WERI-Rb-1 (cell line): ENCODE measurements around the gene SLC18A3.

ENCODE experiments used
- DNase-seq: peaks from one replicate; pipeline ENCODE4 v3.0.0-alpha.2; 2020
- H3K27ac ChIP-seq: fragments of 250-450 bp; sonication (Bioruptor Pico); 2 replicates; pipeline ENCODE4 v1.5.1; 2020; ENCODE audit warnings: mild to moderate bottlenecking, moderate library complexity
- H3K27me3 ChIP-seq: fragments of 250-450 bp; sonication (Bioruptor Pico); 2 replicates; pipeline ENCODE4 v1.5.1; 2021; ENCODE audit warnings: mild to moderate bottlenecking, low read depth, moderate library complexity; ENCODE audit not compliant: insufficient read depth, severe bottlenecking
- H3K36me3 ChIP-seq: fragments of 250-450 bp; sonication (Bioruptor Pico); 2 replicates; pipeline ENCODE4 v1.5.1; 2020; ENCODE audit warnings: mild to moderate bottlenecking, moderate library complexity
- H3K4me3 ChIP-seq: 2 replicates; pipeline ENCODE4 v1.5.1; 2011; ENCODE audit warnings: low read depth, mild to moderate bottlenecking, control low read depth, low read length
- H3K9me3 ChIP-seq: fragments of 250-450 bp; sonication (Bioruptor Pico); 2 replicates; pipeline ENCODE4 v1.5.1; 2021; ENCODE audit warnings: mild to moderate bottlenecking, moderate library complexity; ENCODE audit not compliant: severe bottlenecking
- TF ChIP-seq, protein P1 (sequence below): IDR thresholded peaks from 2 replicates; pipeline ENCODE4 v1.5.1; 2011; ENCODE audit warnings: low read depth, mild to moderate bottlenecking, control low read depth, inconsistent platforms, low read length

Gene SLC18A3

DNA sequence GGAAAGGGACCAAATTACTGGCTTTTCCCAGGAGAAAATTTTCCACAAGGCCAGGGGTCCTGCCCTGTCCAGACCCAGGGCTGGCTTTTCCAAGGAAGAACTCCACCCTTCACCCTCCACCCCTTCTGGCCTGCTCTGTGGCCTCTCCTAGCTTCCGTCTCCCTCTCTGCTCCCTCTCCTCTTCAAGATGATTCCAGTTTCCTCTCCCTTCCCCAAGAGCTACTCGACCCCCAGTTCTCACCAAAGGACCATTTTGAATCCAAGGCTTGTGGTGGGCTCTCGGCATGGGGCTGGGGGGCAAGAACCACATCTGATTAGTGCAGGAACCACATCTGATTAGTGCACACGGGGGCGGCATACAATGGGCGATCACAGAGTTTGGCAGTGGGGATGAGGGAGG, 11.5 kb downstream of the SLC18A3 start:
- H3K4me3 ChIP-seq = no peak overlapping the region
- H3K27me3 ChIP-seq = no peaks in the 10 kb centered on the region
- TF ChIP-seq, protein P1, sequence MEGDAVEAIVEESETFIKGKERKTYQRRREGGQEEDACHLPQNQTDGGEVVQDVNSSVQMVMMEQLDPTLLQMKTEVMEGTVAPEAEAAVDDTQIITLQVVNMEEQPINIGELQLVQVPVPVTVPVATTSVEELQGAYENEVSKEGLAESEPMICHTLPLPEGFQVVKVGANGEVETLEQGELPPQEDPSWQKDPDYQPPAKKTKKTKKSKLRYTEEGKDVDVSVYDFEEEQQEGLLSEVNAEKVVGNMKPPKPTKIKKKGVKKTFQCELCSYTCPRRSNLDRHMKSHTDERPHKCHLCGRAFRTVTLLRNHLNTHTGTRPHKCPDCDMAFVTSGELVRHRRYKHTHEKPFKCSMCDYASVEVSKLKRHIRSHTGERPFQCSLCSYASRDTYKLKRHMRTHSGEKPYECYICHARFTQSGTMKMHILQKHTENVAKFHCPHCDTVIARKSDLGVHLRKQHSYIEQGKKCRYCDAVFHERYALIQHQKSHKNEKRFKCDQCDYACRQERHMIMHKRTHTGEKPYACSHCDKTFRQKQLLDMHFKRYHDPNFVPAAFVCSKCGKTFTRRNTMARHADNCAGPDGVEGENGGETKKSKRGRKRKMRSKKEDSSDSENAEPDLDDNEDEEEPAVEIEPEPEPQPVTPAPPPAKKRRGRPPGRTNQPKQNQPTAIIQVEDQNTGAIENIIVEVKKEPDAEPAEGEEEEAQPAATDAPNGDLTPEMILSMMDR = no peak
- H3K9me3 ChIP-seq = no peaks in the 10 kb centered on the region
- DNase-seq = no peak
- peak overlapping the region; percentile 86 for H3K27ac ChIP-seq
- no peaks in the 10 kb centered on the region for H3K36me3 ChIP-seq

DNA sequence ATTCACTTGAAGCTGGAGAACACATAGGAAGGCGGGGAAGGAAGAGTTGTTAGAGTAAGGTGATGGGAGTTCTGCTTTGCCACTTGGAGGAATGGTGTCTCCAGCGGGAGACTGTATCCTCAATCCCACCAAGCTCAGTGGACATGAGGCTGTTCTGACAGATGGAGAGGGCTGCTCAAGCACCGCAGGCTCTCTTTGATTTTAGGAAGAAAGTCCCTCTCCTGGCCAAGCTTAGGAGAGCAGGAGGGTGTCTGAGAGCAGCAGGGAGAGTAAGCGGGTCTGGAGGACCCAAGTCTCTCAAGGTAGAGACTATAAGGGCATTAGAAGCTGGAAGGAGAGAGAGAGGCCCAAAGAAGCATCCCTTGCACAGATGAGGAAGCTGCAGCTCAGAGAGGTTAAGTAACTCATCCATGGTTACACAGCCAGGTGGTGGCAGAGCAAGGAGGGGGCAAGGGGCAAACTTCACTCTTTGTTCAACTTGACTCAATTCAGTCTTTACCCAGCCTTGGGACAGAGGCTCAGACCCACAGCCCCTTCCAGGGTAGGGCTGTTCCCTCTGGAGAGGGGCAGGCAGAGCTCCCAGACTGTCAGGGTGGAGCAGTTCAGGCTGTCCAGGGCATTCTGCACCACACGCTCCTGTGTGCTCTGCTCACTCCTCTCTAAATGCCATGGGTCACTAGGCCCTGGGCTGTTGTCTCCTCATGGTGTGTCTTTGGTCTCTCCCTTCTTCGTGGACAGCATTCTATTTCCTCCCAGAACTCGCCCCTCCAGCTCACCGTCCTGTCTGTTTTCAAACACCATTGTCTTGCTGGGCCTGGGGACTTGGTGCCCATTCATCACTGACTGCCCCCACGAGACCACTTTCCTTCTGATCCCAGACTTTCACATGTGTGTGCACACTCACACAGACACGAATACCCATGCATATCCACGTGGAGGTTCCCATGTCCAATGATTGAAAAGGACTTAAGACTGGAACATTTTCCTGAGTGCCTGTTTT, 12.6 kb downstream of the SLC18A3 start:
- no peak overlapping the region for H3K4me3 ChIP-seq
- H3K9me3 ChIP-seq = no peaks in the 10 kb centered on the region
- H3K27ac ChIP-seq = peak overlapping the region; percentile 86; the same call in 1 of the 2 replicates
- TF ChIP-seq, protein P1 = no peak
- H3K27me3 ChIP-seq = no peaks in the 10 kb centered on the region
- H3K36me3 ChIP-seq = no peaks in the 10 kb centered on the region
- no peak for DNase-seq

DNA sequence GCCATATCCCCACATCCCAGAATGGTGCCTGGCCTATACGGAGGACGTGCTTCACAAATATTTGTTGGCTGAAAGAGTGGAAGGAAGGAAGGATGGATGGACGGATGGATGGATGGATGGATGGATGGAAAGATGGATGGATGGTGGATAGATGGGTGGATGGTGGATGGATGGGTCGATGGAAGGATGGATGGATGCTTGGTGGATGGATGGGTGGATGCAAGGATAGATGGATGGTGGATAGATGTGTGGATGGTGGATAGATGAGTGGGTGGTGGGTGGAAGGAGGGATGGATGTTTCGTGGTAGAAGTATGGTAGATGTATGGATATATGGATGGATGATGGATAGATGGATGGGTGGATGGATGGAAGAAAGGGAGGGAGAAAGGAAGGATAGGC, 14.5 kb downstream of the SLC18A3 start:
- H3K9me3 ChIP-seq = no peaks in the 10 kb centered on the region
- no peak overlapping the region for H3K27ac ChIP-seq
- H3K36me3 ChIP-seq = no peaks in the 10 kb centered on the region
- no peak overlapping the region for H3K4me3 ChIP-seq
- TF ChIP-seq, protein P1 = no peak
- DNase-seq = no peak
- no peaks in the 10 kb centered on the region for H3K27me3 ChIP-seq

DNA sequence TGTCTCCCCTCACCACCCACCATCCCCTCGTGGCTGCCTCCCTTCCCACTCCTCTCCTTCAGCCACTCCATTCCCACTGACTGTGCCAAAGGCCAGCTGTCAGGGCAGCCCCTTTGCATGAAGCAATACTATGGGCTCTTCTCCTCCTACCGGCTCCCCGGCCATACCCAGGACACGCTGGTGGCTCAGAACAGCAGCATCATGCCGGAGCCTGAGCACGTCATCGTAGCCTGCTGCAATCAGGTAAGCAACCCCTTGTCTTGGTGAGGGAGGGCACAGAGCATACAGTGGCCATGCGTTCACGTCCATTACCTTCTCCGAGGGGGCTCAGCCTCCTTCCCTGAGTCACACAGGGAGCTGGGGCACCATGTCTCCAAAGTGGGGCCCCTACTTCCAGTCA, 15.3 kb downstream of the SLC18A3 start:
- Histone ChIP-seq H3K9me3 (no peaks in the 10 kb centered on the region), H3K27ac (no peak overlapping the region), H3K4me3 (no peak overlapping the region), H3K27me3 (no peaks in the 10 kb centered on the region), H3K36me3 (no peaks in the 10 kb centered on the region)
- TF ChIP-seq, protein P1 = no peak
- DNase-seq = no peak

DNA sequence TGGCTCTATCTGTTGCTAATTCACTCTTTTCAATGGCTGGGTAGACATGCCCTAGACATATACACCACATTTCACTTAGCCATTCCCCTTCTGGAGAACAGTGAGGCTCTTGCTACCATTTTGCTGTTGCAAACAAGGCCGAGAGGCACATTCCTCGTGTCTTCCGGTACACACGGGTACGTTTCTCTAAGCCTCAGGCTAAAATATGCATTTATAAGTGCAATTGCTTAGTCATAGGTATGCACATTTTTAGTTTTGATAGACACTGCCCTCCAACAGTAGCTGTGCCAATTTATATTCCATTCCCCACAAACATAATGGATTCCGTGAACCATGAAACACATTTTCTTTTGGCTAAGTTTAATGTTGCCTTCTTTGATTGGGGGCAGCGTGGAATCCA, 16.9 kb downstream of the SLC18A3 start:
- H3K27ac ChIP-seq = no peak overlapping the region
- H3K36me3 ChIP-seq = no peaks in the 10 kb centered on the region
- TF ChIP-seq, protein P1 = no peak
- no peak for DNase-seq
- H3K4me3 ChIP-seq = no peak overlapping the region
- H3K9me3 ChIP-seq = no peaks in the 10 kb centered on the region
- H3K27me3 ChIP-seq = no peaks in the 10 kb centered on the region
